GM23248 (cell line): ENCODE results near the gene EME1.

Source experiments
- EZH2 ChIP-seq: fragments of 200-600 bp; sonication (generic); IDR thresholded peaks from 2 replicates; pipeline ENCODE4 v1.6.1; 2018; ENCODE audit warnings: antibody characterized with exemption, mild to moderate bottlenecking; ENCODE audit not compliant: insufficient read depth, poor library complexity, severe bottlenecking
- EZH2phosphoT487 ChIP-seq: fragments of 200-600 bp; sonication (generic); IDR thresholded peaks from 2 replicates; pipeline ENCODE4 v1.6.1; 2018; ENCODE audit warnings: antibody characterized with exemption, moderate library complexity, mild to moderate bottlenecking, low read depth; ENCODE audit not compliant: insufficient read depth

DNA sequence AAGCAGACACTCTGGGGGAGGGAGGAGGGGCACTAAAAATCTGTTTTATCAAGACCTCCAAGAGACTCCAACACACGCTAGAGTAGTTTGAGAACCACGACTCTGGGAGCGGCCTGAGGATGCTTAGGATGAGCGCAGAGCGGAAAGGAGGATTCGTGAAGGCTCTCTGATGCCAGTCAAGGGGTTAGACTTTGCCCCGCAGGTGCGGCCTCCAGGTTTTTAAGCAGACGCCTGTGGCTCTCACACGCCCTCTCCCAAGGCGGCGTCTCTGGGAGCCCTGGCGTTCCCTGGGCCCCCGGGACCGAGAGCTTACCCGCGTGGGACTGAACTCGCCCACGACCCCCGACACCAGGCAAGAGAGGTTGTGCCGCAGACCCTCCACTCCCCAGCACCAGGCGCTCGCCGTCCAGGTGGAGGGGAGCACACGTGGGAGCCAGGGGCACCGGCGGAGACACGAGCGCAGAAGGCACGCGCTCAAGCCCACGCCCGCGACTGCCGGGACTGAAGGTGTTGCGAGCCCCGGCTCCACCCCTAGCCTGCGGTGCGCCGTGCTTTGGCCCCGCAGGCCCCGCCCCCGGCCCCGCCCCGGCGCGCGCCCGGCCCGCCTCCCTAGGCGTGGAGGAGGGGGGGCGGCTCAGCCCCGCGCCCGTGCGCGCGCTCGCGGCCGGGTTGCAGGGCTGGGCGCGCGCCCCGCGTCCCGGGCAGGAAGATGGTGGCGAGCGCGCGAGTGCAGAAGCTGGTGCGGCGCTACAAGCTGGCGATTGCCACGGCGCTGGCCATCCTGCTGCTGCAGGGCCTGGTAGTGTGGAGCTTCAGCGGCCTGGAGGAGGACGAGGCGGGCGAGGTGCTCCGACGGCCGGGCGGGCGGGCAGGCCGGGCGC is 27.4 kb upstream of the EME1 start, which contains the start of gene XYLT2:
- TF ChIP-seq EZH2phosphoT487 (no peak), EZH2 (no peak)
